ENCODE measurements around the gene BEND3. TPM values are rescaled to one million over a fixed set of nuclear protein-coding genes. Genes with fewer than 3 reads are reported as not detected.

The BEND3 gene
- total and polyA plus RNA-seq, 11 donors, result 0.30 to 2.0 (median 1.3) TPM

GRCh38 chr6:107154801-107155160 lies 39.5 kb upstream of the BEND3 start:
- Histone ChIP-seq H3K4me1 (no peaks in the 10 kb centered on the region), H3K27ac (no peak overlapping the region), H3K4me3 (no peak overlapping the region), H3K9me3 (no peaks in the 10 kb centered on the region), H3K27me3 (no peaks in the 10 kb centered on the region), H3K36me3 (no peaks in the 10 kb centered on the region)
- DNase-seq (no peak), ATAC-seq (no peak)
- 79 to 85% (median 82%) methylated on average over 2 of the region's 2 CpGs for WGBS, 4 donors
- no peak for TF ChIP-seq POLR2A (IDR thresholded peaks at IDR 0.05)
- TF ChIP-seq, protein P1, sequence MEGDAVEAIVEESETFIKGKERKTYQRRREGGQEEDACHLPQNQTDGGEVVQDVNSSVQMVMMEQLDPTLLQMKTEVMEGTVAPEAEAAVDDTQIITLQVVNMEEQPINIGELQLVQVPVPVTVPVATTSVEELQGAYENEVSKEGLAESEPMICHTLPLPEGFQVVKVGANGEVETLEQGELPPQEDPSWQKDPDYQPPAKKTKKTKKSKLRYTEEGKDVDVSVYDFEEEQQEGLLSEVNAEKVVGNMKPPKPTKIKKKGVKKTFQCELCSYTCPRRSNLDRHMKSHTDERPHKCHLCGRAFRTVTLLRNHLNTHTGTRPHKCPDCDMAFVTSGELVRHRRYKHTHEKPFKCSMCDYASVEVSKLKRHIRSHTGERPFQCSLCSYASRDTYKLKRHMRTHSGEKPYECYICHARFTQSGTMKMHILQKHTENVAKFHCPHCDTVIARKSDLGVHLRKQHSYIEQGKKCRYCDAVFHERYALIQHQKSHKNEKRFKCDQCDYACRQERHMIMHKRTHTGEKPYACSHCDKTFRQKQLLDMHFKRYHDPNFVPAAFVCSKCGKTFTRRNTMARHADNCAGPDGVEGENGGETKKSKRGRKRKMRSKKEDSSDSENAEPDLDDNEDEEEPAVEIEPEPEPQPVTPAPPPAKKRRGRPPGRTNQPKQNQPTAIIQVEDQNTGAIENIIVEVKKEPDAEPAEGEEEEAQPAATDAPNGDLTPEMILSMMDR (IDR thresholded peaks at IDR 0.05), result no peak
- intact Hi-C loops (cut with DNase I), result no loop called here

GRCh38 chr6:107154131-107154800 lies 39.0 kb upstream of the BEND3 start:
- Histone ChIP-seq H3K4me3 (no peak overlapping the region), H3K27me3 (no peaks in the 10 kb centered on the region), H3K36me3 (no peaks in the 10 kb centered on the region), H3K27ac (no peak overlapping the region), H3K4me1 (no peaks in the 10 kb centered on the region), H3K9me3 (no peaks in the 10 kb centered on the region)
- intact Hi-C loops (cut with DNase I), result no loop called here
- 66 to 74% (median 70%) methylated on average over 12 of the region's 12 CpGs for WGBS, 4 donors
- ATAC-seq, result no peak
- TF ChIP-seq, protein P1 (IDR thresholded peaks at IDR 0.05), result no peak
- no peak for TF ChIP-seq POLR2A (IDR thresholded peaks at IDR 0.05)
- DNase-seq, result no peak

GRCh38 chr6:107152638-107153430 lies 37.5 kb upstream of the BEND3 start:
- Histone ChIP-seq H3K4me1 (no peaks in the 10 kb centered on the region), H3K4me3 (no peak overlapping the region), H3K36me3 (no peaks in the 10 kb centered on the region), H3K27ac (no peak overlapping the region), H3K9me3 (no peaks in the 10 kb centered on the region), H3K27me3 (no peaks in the 10 kb centered on the region)
- ATAC-seq (no peak), DNase-seq (no peak)
- intact Hi-C loops (cut with DNase I), result no loop called here
- 93 to 96% (median 94%) methylated on average over 8 of the region's 8 CpGs for WGBS, 4 donors
- TF ChIP-seq, protein P1 (IDR thresholded peaks at IDR 0.05), result no peak
- no peak for TF ChIP-seq POLR2A (IDR thresholded peaks at IDR 0.05)

DNA sequence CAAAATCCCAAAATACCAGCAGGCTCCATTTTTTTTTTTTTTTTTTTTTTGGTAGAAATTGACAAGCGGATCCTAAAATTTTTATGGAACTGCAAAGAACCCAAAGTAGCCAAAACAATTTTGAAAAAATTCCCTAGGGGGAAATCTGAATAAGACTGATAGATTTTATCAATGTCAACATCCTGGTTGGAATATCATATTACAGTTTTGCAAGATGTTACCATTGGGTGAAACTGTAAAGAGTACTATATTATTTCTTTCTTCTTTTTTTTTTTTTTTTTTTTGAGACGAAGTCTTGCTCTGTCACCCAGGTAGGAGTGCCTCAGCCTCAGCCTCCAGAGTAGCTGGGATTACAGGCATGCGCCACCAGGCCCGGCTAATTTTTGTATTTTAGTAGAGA lies 29.4 kb upstream of the BEND3 start:
- no peaks in the 10 kb centered on the region for H3K27me3 ChIP-seq
- no peaks in the 10 kb centered on the region for H3K9me3 ChIP-seq
- no peaks in the 10 kb centered on the region for H3K4me1 ChIP-seq
- WGBS, 4 donors, result 86 to 89% (median 87%) methylated on average over 4 of the region's 4 CpGs
- H3K36me3 ChIP-seq, result no peaks in the 10 kb centered on the region
- ATAC-seq (no peak), DNase-seq (no peak)
- intact Hi-C loops (cut with DNase I), result no loop called here
- no peak overlapping the region for H3K27ac ChIP-seq
- TF ChIP-seq POLR2A (IDR thresholded peaks at IDR 0.05), result no peak
- TF ChIP-seq, protein P1 (IDR thresholded peaks at IDR 0.05), result no peak
- H3K4me3 ChIP-seq, result no peak overlapping the region
